Umbilical cord (tissue), 2 donors: ENCODE results near the gene LDLR. TPM values are rescaled to one million over a fixed set of nuclear protein-coding genes. Genes with fewer than 3 reads are reported as not detected.
"Not testable (repeated sequence)": the region's sequence is repeated elsewhere in the genome, so short reads cannot be mapped to it uniquely, and the experiment has no call there.

Experiments
- DNase-seq: peaks from one replicate; pipeline ENCODE4 v3.0.0-alpha.2; 2015; ENCODE audit warnings: low spot score
- total RNA-seq: library from RNA; depleted of rRNA; stranded (reverse); fragments of >200 nt; gene quantifications from one replicate; pipeline ENCODE4 v1.2.3, GENCODE V29; 2014; ENCODE audit warnings: low replicate concordance; ENCODE audit not compliant: insufficient read depth

The LDLR gene
- total RNA-seq, 1 donor from 2014 or later = 120 TPM

DNA sequence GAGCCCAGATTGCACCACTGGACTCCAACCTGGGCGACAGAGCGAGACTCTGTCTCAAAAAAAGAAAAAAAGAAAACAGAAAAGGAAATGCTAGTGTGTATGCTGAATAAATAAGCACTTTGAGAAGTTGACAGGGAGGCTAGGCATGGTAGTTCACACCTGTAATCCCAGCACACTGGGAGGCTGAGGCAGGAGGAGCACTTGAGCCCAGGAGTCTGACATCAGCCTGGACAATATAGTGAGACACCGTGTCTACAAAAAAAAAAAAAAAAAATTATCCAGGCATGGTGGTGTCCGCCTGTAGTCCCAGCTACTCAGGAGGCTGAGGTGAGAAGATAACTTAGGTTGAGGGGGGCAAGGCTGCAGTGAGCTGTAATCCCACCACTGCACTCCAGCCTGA is 19.1 kb upstream of the LDLR start:
- no peak for DNase-seq

GRCh38 chr19:11073568-11073967 is 15.7 kb upstream of the LDLR start:
- no peak for DNase-seq

DNA sequence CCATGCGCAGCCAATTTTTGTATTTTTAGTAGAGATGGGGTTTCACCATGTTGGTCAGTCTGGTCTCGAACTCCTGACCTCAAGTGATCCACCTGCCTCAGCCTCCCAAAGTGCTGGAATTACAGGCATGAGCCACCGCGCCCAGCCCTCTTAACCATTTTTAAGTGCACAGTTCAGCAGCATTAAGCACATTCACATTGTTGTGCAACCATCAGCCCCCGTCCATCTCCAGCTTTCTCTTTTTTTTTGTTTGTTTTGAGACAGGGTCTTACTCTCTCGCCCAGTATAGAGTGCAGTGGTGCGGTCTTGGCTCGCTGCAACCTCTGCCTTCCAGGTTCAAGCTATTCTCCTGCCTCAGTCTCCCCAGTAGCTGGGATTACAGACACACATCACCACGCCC is 12.5 kb upstream of the LDLR start:
- DNase-seq = not testable (repeated sequence)

DNA sequence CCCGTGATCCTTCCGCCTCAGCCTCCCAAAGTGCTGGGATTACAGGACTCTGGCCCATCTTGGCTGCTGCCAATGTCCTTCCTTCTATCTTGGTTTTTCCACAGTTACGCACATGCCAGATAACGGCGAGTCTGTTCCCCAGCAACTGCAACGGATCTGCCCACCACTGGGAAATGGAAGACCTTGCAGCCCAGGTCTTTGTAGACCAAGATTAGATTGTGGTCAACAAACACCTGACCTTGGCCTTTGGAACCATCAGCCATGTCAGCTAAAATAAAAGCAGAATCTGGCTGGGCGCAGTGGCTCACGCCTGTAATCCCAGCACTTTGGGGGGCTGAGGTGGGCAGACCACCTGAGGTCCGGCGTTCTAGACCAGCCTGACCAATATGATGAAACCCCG is 10.4 kb upstream of the LDLR start:
- DNase-seq = no peak

DNA sequence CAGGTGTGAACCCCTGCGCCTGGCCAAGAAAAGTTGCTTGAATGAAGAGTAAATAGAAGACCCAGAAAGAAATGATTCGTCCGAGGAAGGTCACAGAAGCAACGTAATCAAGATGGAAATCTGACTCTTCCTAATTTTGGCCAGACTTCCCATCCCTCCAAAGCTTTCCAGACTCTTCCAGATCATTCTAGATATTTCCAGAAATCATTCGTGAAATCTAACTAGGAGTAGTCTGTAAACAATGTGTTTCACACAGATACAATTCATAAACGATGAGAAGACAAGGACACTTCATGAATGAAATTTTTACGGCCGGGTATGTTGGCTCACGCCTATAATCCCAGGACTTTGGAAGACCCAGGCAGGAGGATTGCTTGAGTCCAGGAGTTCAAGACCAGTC is 9.3 kb upstream of the LDLR start:
- DNase-seq = no peak

- DNase-seq = no peak
Measured at GRCh38 chr19:11087870-11088505, 1.3 kb upstream of the LDLR start.

DNA sequence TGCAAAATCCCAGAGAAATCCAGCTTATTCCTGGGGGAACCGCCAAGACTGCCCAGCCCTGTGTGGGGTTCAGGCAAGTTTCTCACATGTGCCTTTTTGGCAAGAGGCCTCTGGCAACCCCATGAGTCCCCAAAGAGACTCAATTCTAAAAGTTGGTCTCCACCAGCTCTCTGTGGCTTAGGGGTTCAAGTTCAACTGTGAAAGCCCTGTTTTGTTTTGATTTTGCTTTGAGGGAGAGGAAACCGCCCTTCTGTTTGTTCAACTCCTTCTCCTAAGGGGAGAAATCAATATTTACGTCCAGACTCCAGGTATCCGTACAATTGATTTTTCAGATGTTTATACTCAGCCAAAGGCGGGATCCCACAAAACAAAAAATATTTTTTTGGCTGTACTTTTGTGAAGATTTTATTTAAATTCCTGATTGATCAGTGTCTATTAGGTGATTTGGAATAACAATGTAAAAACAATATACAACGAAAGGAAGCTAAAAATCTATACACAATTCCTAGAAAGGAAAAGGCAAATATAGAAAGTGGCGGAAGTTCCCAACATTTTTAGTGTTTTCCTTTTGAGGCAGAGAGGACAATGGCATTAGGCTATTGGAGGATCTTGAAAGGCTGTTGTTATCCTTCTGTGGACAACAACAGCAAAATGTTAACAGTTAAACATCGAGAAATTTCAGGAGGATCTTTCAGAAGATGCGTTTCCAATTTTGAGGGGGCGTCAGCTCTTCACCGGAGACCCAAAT is 583 bp upstream of the LDLR start:
- DNase-seq = peak; percentile 80

DNA sequence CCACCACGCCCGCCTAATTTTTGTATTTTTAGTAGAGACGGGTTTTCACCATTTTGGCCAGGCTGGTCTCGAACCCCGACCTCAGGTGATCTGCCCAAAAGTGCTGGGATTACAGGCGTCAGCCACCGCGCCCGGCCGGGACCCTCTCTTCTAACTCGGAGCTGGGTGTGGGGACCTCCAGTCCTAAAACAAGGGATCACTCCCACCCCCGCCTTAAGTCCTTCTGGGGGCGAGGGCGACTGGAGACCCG is 676 bp downstream of the LDLR start:
- DNase-seq = not testable (repeated sequence)

GRCh38 chr19:11090264-11090996 is 1.2 kb downstream of the LDLR start:
- peak; percentile 99 for DNase-seq

DNA sequence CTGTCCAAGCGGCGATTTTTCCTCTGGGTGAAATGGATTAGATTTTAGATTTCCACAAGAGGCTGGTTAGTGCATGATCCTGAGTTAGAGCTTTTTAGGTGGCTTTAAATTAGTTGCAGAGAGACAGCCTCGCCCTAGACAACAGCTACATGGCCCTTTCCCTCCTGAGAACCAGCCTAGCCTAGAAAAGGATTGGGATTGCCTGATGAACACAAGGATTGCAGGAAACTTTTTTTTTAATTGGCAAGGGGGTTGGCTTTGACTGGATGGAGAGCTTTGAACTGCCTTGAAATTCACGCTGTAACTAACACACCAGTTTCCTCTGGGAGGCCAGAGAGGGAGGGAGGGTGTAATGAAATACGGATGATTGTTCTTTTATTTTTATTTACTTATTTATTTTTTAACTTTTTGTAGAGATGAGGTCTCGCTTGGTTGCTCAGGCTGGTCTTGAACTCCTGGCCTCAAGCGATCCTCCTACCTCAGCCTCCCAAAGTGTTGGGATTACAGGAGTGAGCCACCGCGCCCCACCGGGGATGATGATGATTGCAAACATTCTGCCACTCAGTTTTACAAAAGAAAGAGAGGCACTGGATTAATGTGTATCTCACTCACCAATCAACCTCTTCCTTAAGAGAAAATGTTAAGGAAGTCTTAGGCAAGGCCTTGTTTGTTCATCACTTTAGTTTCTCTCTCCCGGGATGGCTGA is 1.9 kb downstream of the LDLR start:
- no peak for DNase-seq

GRCh38 chr19:11091703-11092153 is 2.5 kb downstream of the LDLR start:
- peak; percentile 74 for DNase-seq

DNA sequence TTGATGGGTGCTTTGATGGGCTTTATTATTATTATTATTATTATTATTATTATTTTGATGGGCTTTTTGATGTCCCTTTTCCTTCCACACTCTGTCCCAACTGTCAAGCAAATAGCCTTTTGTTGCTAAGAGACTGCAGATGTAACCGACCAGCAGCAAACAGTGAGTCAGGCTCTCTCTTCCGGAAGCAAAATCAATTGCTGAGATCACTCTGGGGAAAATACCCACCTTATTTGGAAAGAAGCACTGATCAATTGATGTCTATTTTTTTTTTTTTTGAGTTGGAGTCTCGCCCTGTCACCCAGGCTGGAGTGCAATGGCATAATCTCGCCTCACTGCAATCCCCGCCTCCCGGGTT is 2.9 kb downstream of the LDLR start:
- DNase-seq = peak; percentile 35

- DNase-seq = no peak
Measured at GRCh38 chr19:11093689-11094238, 4.5 kb downstream of the LDLR start.

DNA sequence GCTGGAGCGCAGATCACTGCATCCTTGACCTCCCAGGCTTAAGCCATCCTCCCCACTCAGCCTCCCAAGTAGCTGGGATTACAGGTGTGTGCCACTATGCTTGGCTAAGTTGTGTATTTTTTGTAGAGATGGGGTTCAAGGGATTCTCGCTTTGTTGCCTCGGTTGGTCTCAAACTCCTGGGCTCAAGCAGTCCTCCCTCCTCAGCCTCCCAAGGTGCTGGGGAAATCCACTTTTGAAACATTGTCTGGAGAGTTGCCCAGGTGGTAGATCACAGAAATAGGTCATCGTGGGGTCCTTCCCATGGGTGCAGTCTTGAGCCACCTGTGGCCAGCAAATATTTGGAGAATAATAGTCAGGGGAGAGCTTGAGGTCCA is 5.2 kb downstream of the LDLR start:
- no peak for DNase-seq

- DNase-seq = no peak
Measured at GRCh38 chr19:11096210-11096841, 7.1 kb downstream of the LDLR start.

- not testable (repeated sequence) for DNase-seq
Measured at GRCh38 chr19:11097367-11097766, 8.1 kb downstream of the LDLR start.

- DNase-seq = no peak
Measured at GRCh38 chr19:11098327-11098726, 9.1 kb downstream of the LDLR start.

DNA sequence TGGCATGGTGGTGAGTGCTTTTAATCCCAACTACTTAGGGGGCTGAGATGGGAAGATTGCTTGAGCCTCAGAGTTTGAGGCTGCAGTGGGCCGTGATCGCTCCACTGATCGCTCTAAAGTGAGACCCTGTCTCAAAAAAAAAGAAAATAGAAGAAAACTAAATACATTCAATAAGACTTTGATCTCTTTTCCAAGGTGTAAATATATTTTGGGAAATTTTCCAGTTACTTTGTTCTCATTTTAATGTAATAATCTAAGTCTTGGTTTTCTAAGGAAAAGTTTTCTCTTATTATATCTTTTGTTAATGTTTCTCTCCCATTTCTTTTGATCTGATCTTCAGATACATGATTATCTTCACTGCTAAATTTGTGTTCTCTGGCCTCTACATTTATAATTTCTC is 9.6 kb downstream of the LDLR start:
- DNase-seq = no peak

DNA sequence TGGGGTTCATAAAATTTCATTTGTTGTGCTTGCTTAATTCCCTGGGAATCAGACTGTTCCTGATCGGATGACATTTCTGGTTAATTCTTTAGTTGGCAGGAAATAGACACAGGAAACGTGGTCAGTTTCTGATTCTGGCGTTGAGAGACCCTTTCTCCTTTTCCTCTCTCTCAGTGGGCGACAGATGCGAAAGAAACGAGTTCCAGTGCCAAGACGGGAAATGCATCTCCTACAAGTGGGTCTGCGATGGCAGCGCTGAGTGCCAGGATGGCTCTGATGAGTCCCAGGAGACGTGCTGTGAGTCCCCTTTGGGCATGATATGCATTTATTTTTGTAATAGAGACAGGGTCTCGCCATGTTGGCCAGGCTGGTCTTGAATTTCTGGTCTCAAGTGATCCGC is 10.8 kb downstream of the LDLR start:
- no peak for DNase-seq

GRCh38 chr19:11101057-11101456 is 11.8 kb downstream of the LDLR start:
- no peak for DNase-seq

- DNase-seq = no peak
Measured at GRCh38 chr19:11102944-11103343, 13.7 kb downstream of the LDLR start.

GRCh38 chr19:11103667-11104066 is 14.4 kb downstream of the LDLR start:
- DNase-seq = not testable (repeated sequence)
